DND-41 (cell line): ENCODE measurements around the gene SCYL2.

Experiments
- EZH2 ChIP-seq: IDR thresholded peaks from 3 replicates; pipeline ENCODE4 v1.6.1; 2012; ENCODE audit warnings: borderline replicate concordance, low read depth, mild to moderate bottlenecking, moderate library complexity, low read length, inconsistent platforms; ENCODE audit not compliant: severe bottlenecking
- TF ChIP-seq, protein P1 (sequence below): IDR thresholded peaks from 2 replicates; pipeline ENCODE4 v1.5.1; 2012; ENCODE audit warnings: borderline replicate concordance, low read length, moderate library complexity, mild to moderate bottlenecking; ENCODE audit not compliant: poor library complexity, severe bottlenecking; ENCODE audit errors: extremely low read depth

DNA sequence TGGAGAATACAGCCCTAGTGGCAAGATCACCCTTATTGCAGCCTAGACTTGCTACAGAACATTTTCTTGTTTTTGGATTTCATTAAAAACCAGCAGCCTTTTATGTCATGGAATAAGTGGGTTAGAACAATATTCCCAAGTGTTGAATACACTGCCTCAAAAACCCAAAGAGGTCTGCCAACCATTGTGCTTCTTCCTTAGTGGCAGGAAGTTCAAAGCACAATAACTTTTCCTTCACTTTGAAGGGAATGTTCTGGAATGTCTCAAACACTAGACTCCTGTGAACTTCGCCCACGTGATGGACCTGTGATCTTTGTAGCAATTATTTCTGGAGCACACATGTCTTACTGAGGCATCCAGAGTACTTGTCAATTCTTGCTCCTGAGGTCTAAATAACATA is 98.4 kb downstream of the SCYL2 start:
- TF ChIP-seq, protein P1, sequence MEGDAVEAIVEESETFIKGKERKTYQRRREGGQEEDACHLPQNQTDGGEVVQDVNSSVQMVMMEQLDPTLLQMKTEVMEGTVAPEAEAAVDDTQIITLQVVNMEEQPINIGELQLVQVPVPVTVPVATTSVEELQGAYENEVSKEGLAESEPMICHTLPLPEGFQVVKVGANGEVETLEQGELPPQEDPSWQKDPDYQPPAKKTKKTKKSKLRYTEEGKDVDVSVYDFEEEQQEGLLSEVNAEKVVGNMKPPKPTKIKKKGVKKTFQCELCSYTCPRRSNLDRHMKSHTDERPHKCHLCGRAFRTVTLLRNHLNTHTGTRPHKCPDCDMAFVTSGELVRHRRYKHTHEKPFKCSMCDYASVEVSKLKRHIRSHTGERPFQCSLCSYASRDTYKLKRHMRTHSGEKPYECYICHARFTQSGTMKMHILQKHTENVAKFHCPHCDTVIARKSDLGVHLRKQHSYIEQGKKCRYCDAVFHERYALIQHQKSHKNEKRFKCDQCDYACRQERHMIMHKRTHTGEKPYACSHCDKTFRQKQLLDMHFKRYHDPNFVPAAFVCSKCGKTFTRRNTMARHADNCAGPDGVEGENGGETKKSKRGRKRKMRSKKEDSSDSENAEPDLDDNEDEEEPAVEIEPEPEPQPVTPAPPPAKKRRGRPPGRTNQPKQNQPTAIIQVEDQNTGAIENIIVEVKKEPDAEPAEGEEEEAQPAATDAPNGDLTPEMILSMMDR: no peak
- no peak for TF ChIP-seq EZH2
